ENCODE data around the gene HMGN5. TPM values are rescaled to one million over a fixed set of nuclear protein-coding genes. Genes with fewer than 3 reads are reported as not detected.

HMGN5 gene
- 20.3 TPM for polyA plus RNA-seq
- long read RNA-seq, donor 1, transcript HMGN5-203 (6 exons, 578 nt), result major isoform, 9 of 85 reads
- long read RNA-seq, donor 1, partial matches to known transcripts, result 5 of 85 reads
- long read RNA-seq, donor 1, other reads (novel, unspliced or antisense), result 70 of 85 reads
- long read RNA-seq, donor 2, transcript HMGN5-203 (6 exons, 578 nt), result major isoform, 37 of 251 reads
- long read RNA-seq, donor 2, partial matches to known transcripts, result 211 of 251 reads
- long read RNA-seq, donor 2, other reads (novel, unspliced or antisense), result 0 of 251 reads
- long read RNA-seq, donor 3, transcript HMGN5-203 (6 exons, 578 nt), result major isoform, 27 of 282 reads
- long read RNA-seq, donor 3, partial matches to known transcripts, result 250 of 282 reads
- long read RNA-seq, donor 3, other reads (novel, unspliced or antisense), result 0 of 282 reads
- long read RNA-seq, donor 4, partial matches to known transcripts, result 0 of 3 reads
- long read RNA-seq, donor 4, other reads (novel, unspliced or antisense), result 0 of 3 reads
- long read RNA-seq, donor 5, transcript HMGN5-203 (6 exons, 578 nt), result major isoform, 9 of 248 reads
- long read RNA-seq, donor 5, partial matches to known transcripts, result 237 of 248 reads
- long read RNA-seq, donor 5, other reads (novel, unspliced or antisense), result 0 of 248 reads
- long read RNA-seq, donor 6, transcript HMGN5-203 (6 exons, 578 nt), result major isoform, 6 of 38 reads
- long read RNA-seq, donor 6, partial matches to known transcripts, result 31 of 38 reads
- long read RNA-seq, donor 6, other reads (novel, unspliced or antisense), result 0 of 38 reads
- long read RNA-seq, donor 7, transcript HMGN5-203 (6 exons, 578 nt), result major isoform, 14 of 148 reads
- long read RNA-seq, donor 7, partial matches to known transcripts, result 133 of 148 reads
- long read RNA-seq, donor 7, other reads (novel, unspliced or antisense), result 0 of 148 reads
- long read RNA-seq, donor 8, transcript HMGN5-203 (6 exons, 578 nt), result major isoform, 24 of 207 reads
- long read RNA-seq, donor 8, partial matches to known transcripts, result 41 of 207 reads
- long read RNA-seq, donor 8, other reads (novel, unspliced or antisense), result 137 of 207 reads
- long read RNA-seq, donor 9, transcript HMGN5-203 (6 exons, 578 nt), result major isoform, 15 of 16 reads
- long read RNA-seq, donor 9, partial matches to known transcripts, result 0 of 16 reads
- long read RNA-seq, donor 9, other reads (novel, unspliced or antisense), result 0 of 16 reads
- long read RNA-seq, donor 10, transcript HMGN5-203 (6 exons, 578 nt), result major isoform, 17 of 206 reads
- long read RNA-seq, donor 10, partial matches to known transcripts, result 187 of 206 reads
- long read RNA-seq, donor 10, other reads (novel, unspliced or antisense), result 0 of 206 reads
- long read RNA-seq, donor 11, transcript HMGN5-203 (6 exons, 578 nt), result major isoform, 11 of 334 reads
- long read RNA-seq, donor 11, partial matches to known transcripts, result 322 of 334 reads
- long read RNA-seq, donor 11, other reads (novel, unspliced or antisense), result 0 of 334 reads

- H3K27ac ChIP-seq (ENCODE audit: low read length), result peak within 1 kb of the TSS; percentile 85
- H3K4me1 ChIP-seq (ENCODE audit: control insufficient read depth, insufficient read depth, low read length), result no peaks in the 10 kb centered on the region
- H3K27me3 ChIP-seq (ENCODE audit: control insufficient read depth, insufficient read depth, low read length), result no peaks in the 10 kb centered on the region
- WGBS (ENCODE audit: insufficient coverage, low lambda C conversion rate), result 0% methylated on average over 1 of the region's 23 CpGs
- no peaks in the 10 kb centered on the region for H3K9me3 ChIP-seq (ENCODE audit: control insufficient read depth, low read depth, low read length)
- peak; percentile 74 to 87 for DNase-seq
- H3K4me3 ChIP-seq (ENCODE audit: low read length), result peak within 1 kb of the TSS; percentile 70
- no peaks in the 10 kb centered on the region for H3K36me3 ChIP-seq (ENCODE audit: control insufficient read depth, insufficient read depth, low read length)
These were observed at the start of gene HMGN5, which contains the start of gene SH3BGRL for GRCh38 chrX:81201671-81202455. Gene HMGN5, minus strand, starts transcription at chrX:81201913. Its CDS starts 80,364 bp downstream, at chrX:81121549. Gene SH3BGRL, plus strand, starts transcription at chrX:81202102. Its CDS starts 99 bp downstream, at chrX:81202201.

GRCh38 chrX:81241753-81242152 is 40.0 kb upstream of the HMGN5 start:
- no peaks in the 10 kb centered on the region for H3K4me1 ChIP-seq (ENCODE audit: control insufficient read depth, insufficient read depth, low read length)
- no peak for DNase-seq
- H3K27me3 ChIP-seq (ENCODE audit: control insufficient read depth, insufficient read depth, low read length), result no peaks in the 10 kb centered on the region
- no peak overlapping the region for H3K4me3 ChIP-seq (ENCODE audit: low read length)
- no CpG with 5 or more reads among the region's 7 CpGs for WGBS (ENCODE audit: insufficient coverage, low lambda C conversion rate)
- H3K36me3 ChIP-seq (ENCODE audit: control insufficient read depth, insufficient read depth, low read length), result peaks cover 7% of the 10 kb centered on the region
- H3K9me3 ChIP-seq (ENCODE audit: control insufficient read depth, low read depth, low read length), result peaks cover 8% of the 10 kb centered on the region
- no peak overlapping the region for H3K27ac ChIP-seq (ENCODE audit: low read length)

- no CpG with 5 or more reads among the region's 4 CpGs for WGBS (ENCODE audit: insufficient coverage, low lambda C conversion rate)
These were observed 39.1 kb upstream of the HMGN5 start for GRCh38 chrX:81240701-81241331.

GRCh38 chrX:81238166-81238565 is 36.5 kb upstream of the HMGN5 start:
- no CpG with 5 or more reads among the region's 4 CpGs for WGBS (ENCODE audit: insufficient coverage, low lambda C conversion rate)
- peaks cover 8% of the 10 kb centered on the region for H3K9me3 ChIP-seq (ENCODE audit: control insufficient read depth, low read depth, low read length)
- no peak for DNase-seq
- no peaks in the 10 kb centered on the region for H3K4me1 ChIP-seq (ENCODE audit: control insufficient read depth, insufficient read depth, low read length)
- H3K36me3 ChIP-seq (ENCODE audit: control insufficient read depth, insufficient read depth, low read length), result peaks cover 7% of the 10 kb centered on the region
- H3K4me3 ChIP-seq (ENCODE audit: low read length), result no peak overlapping the region
- H3K27ac ChIP-seq (ENCODE audit: low read length), result no peak overlapping the region
- no peaks in the 10 kb centered on the region for H3K27me3 ChIP-seq (ENCODE audit: control insufficient read depth, insufficient read depth, low read length)

More at GRCh38 chrX:81240701-81241331, 39.1 kb upstream of the HMGN5 start:
- H3K9me3 ChIP-seq (ENCODE audit: control insufficient read depth, low read depth, low read length), result peaks cover 8% of the 10 kb centered on the region
- peaks cover 7% of the 10 kb centered on the region for H3K36me3 ChIP-seq (ENCODE audit: control insufficient read depth, insufficient read depth, low read length)
- H3K27me3 ChIP-seq (ENCODE audit: control insufficient read depth, insufficient read depth, low read length), result no peaks in the 10 kb centered on the region
- H3K4me3 ChIP-seq (ENCODE audit: low read length), result no peak overlapping the region
- H3K4me1 ChIP-seq (ENCODE audit: control insufficient read depth, insufficient read depth, low read length), result no peaks in the 10 kb centered on the region
- DNase-seq, result no peak
- no peak overlapping the region for H3K27ac ChIP-seq (ENCODE audit: low read length)

- no peak for DNase-seq
These were observed 35.8 kb upstream of the HMGN5 start for GRCh38 chrX:81237516-81237915.

GRCh38 chrX:81232218-81232617 is 30.5 kb upstream of the HMGN5 start:
- no peaks in the 10 kb centered on the region for H3K9me3 ChIP-seq (ENCODE audit: control insufficient read depth, low read depth, low read length)
- H3K4me3 ChIP-seq (ENCODE audit: low read length), result no peak overlapping the region
- no peak overlapping the region for H3K27ac ChIP-seq (ENCODE audit: low read length)
- no peak for DNase-seq
- H3K4me1 ChIP-seq (ENCODE audit: control insufficient read depth, insufficient read depth, low read length), result no peaks in the 10 kb centered on the region
- H3K36me3 ChIP-seq (ENCODE audit: control insufficient read depth, insufficient read depth, low read length), result peaks cover under 1% of the 10 kb centered on the region
- no peaks in the 10 kb centered on the region for H3K27me3 ChIP-seq (ENCODE audit: control insufficient read depth, insufficient read depth, low read length)
- no CpG with 5 or more reads among the region's 1 CpG for WGBS (ENCODE audit: insufficient coverage, low lambda C conversion rate)

More at GRCh38 chrX:81237516-81237915, 35.8 kb upstream of the HMGN5 start:
- H3K4me1 ChIP-seq (ENCODE audit: control insufficient read depth, insufficient read depth, low read length), result no peaks in the 10 kb centered on the region
- WGBS (ENCODE audit: insufficient coverage, low lambda C conversion rate), result no CpG with 5 or more reads among the region's 1 CpG
- H3K36me3 ChIP-seq (ENCODE audit: control insufficient read depth, insufficient read depth, low read length), result peaks cover 7% of the 10 kb centered on the region
- H3K27me3 ChIP-seq (ENCODE audit: control insufficient read depth, insufficient read depth, low read length), result no peaks in the 10 kb centered on the region
- peaks cover 8% of the 10 kb centered on the region for H3K9me3 ChIP-seq (ENCODE audit: control insufficient read depth, low read depth, low read length)
- no peak overlapping the region for H3K27ac ChIP-seq (ENCODE audit: low read length)
- no peak overlapping the region for H3K4me3 ChIP-seq (ENCODE audit: low read length)

- Histone ChIP-seq H3K27me3 (ENCODE audit: control insufficient read depth, insufficient read depth, low read length) (no peaks in the 10 kb centered on the region), H3K27ac (ENCODE audit: low read length) (no peak overlapping the region), H3K4me1 (ENCODE audit: control insufficient read depth, insufficient read depth, low read length) (no peaks in the 10 kb centered on the region), H3K9me3 (ENCODE audit: control insufficient read depth, low read depth, low read length) (no peaks in the 10 kb centered on the region), H3K4me3 (ENCODE audit: low read length) (no peak overlapping the region), H3K36me3 (ENCODE audit: control insufficient read depth, insufficient read depth, low read length) (no peaks in the 10 kb centered on the region)
- no peak for DNase-seq
- WGBS (ENCODE audit: insufficient coverage, low lambda C conversion rate), result no CpG with 5 or more reads among the region's 1 CpG
These were observed 29.8 kb upstream of the HMGN5 start for GRCh38 chrX:81231476-81231875.

- Histone ChIP-seq H3K4me3 (ENCODE audit: low read length) (no peak overlapping the region), H3K27ac (ENCODE audit: low read length) (no peak overlapping the region), H3K36me3 (ENCODE audit: control insufficient read depth, insufficient read depth, low read length) (no peaks in the 10 kb centered on the region), H3K27me3 (ENCODE audit: control insufficient read depth, insufficient read depth, low read length) (no peaks in the 10 kb centered on the region), H3K9me3 (ENCODE audit: control insufficient read depth, low read depth, low read length) (no peaks in the 10 kb centered on the region), H3K4me1 (ENCODE audit: control insufficient read depth, insufficient read depth, low read length) (no peaks in the 10 kb centered on the region)
- WGBS (ENCODE audit: insufficient coverage, low lambda C conversion rate), result no CpG with 5 or more reads among the region's 2 CpGs
- DNase-seq, result no peak
These were observed 28.2 kb upstream of the HMGN5 start for GRCh38 chrX:81229901-81230300.

GRCh38 chrX:81229229-81229628 is 27.5 kb upstream of the HMGN5 start:
- WGBS (ENCODE audit: insufficient coverage, low lambda C conversion rate), result no CpG with 5 or more reads among the region's 3 CpGs
- peak in 1 of 2 donors; percentile 13 for DNase-seq
- Histone ChIP-seq H3K36me3 (ENCODE audit: control insufficient read depth, insufficient read depth, low read length) (no peaks in the 10 kb centered on the region), H3K27me3 (ENCODE audit: control insufficient read depth, insufficient read depth, low read length) (no peaks in the 10 kb centered on the region), H3K4me3 (ENCODE audit: low read length) (no peak overlapping the region), H3K9me3 (ENCODE audit: control insufficient read depth, low read depth, low read length) (no peaks in the 10 kb centered on the region), H3K4me1 (ENCODE audit: control insufficient read depth, insufficient read depth, low read length) (no peaks in the 10 kb centered on the region), H3K27ac (ENCODE audit: low read length) (no peak overlapping the region)

Measured in large intestine (tissue), 12 donors.